Liver (tissue), 9 donors: ENCODE measurements around the gene FOXO3. TPM values are rescaled to one million over a fixed set of nuclear protein-coding genes. Genes with fewer than 3 reads are reported as not detected.

Source experiments
- DNase-seq: peaks from one replicate; pipeline ENCODE4 v3.0.0-alpha.2; 2017; ENCODE audit warnings: low spot score
- H3K27ac ChIP-seq, 2 donors: one replicate each; pipeline ENCODE4 v1.7.0; 2013; ENCODE audit warnings: inconsistent platforms in 2 of 2, low read length in 2 of 2, control low read depth in 1 of 2, low read depth in 1 of 2, mild to moderate bottlenecking in 1 of 2
- H3K27me3 ChIP-seq, 4 donors: one replicate each; pipeline versions ENCODE4 v1.6.1 to v1.7.0; 2013; ENCODE audit warnings: low read length in 3 of 4, inconsistent platforms in 1 of 4, mild to moderate bottlenecking in 1 of 4, moderate library complexity in 1 of 4; ENCODE audit not compliant: control insufficient read depth in 4 of 4, insufficient read depth in 4 of 4
- H3K36me3 ChIP-seq, 4 donors: one replicate each; pipeline versions ENCODE4 v1.6.1 to v1.7.0; 2013; ENCODE audit warnings: low read length in 3 of 4, mild to moderate bottlenecking in 3 of 4, low read depth in 1 of 4, moderate library complexity in 1 of 4; ENCODE audit not compliant: control insufficient read depth in 4 of 4, insufficient read depth in 3 of 4
- H3K4me1 ChIP-seq, 4 donors: one replicate each; pipeline versions ENCODE4 v1.6.1 to v1.7.0; 2013; ENCODE audit warnings: low read length in 3 of 4, mild to moderate bottlenecking in 3 of 4, moderate library complexity in 1 of 4; ENCODE audit not compliant: control insufficient read depth in 4 of 4, insufficient read depth in 4 of 4
- H3K4me3 ChIP-seq, 3 donors: one replicate each; pipeline versions ENCODE4 v1.6.1 to v1.7.0; 2013; ENCODE audit warnings: low read length in 3 of 3, control low read depth in 1 of 3, low read depth in 1 of 3, mild to moderate bottlenecking in 1 of 3
- H3K9ac ChIP-seq, 2 donors: one replicate each; pipeline ENCODE4 v1.7.0; 2013; ENCODE audit warnings: low read length in 2 of 2, mild to moderate bottlenecking in 2 of 2, moderate library complexity in 2 of 2, control low read depth in 1 of 2, low read depth in 1 of 2
- H3K9me3 ChIP-seq, 4 donors: one replicate each; pipeline versions ENCODE4 v1.6.1 to v1.7.0; 2013; ENCODE audit warnings: low read length in 3 of 4; ENCODE audit not compliant: control insufficient read depth in 4 of 4
- CTCF ChIP-seq: fragments of 150-350 bp; IDR thresholded peaks from 2 replicates; pipeline ENCODE4 v1.5.1; 2017; ENCODE audit warnings: improper control_type of control experiment, low read depth, low read length; ENCODE audit not compliant: missing input control
- EGR1 ChIP-seq, 2 donors: IDR thresholded peaks; 2 replicates each; pipeline ENCODE4 v1.6.1; 2016 to 2018; ENCODE audit warnings: antibody characterized with exemption in 2 of 2, low read depth in 2 of 2
- FOXA1 ChIP-seq: IDR thresholded peaks from 2 replicates; pipeline ENCODE4 v1.6.1; 2016; ENCODE audit warnings: antibody characterized with exemption
- FOXA2 ChIP-seq: IDR thresholded peaks from 2 replicates; pipeline ENCODE4 v1.6.1; 2016; ENCODE audit warnings: antibody characterized with exemption
- GABPA ChIP-seq, 2 donors: IDR thresholded peaks in 1 of 2; conservative IDR thresholded peaks in 1 of 2; 2 replicates each; pipeline ENCODE4 v1.6.1; 2016; ENCODE audit warnings: antibody characterized with exemption in 2 of 2, mild to moderate bottlenecking in 1 of 2, moderate library complexity in 1 of 2
- HNF4G ChIP-seq: IDR thresholded peaks from 2 replicates; pipeline ENCODE4 v1.6.1; 2016; ENCODE audit warnings: antibody characterized with exemption
- MAX ChIP-seq: IDR thresholded peaks from 2 replicates; pipeline ENCODE4 v1.6.1; 2016; ENCODE audit warnings: antibody characterized with exemption
- NR2F2 ChIP-seq: IDR thresholded peaks from 2 replicates; pipeline ENCODE4 v1.6.1; 2016; ENCODE audit warnings: antibody characterized with exemption
- RAD21 ChIP-seq, 2 donors: IDR thresholded peaks; 2 replicates each; pipeline ENCODE4 v1.6.1; 2016; ENCODE audit warnings: antibody characterized with exemption in 2 of 2, mild to moderate bottlenecking in 2 of 2
- RXRA ChIP-seq, 2 donors: IDR thresholded peaks; 2 replicates each; pipeline ENCODE4 v1.6.1; 2017 to 2018; ENCODE audit warnings: antibody characterized with exemption in 2 of 2, mild to moderate bottlenecking in 1 of 2
- SP1 ChIP-seq: IDR thresholded peaks from 2 replicates; pipeline ENCODE4 v1.6.1; 2018; ENCODE audit warnings: antibody characterized with exemption, mild to moderate bottlenecking
- TAF1 ChIP-seq: conservative IDR thresholded peaks from 2 replicates; pipeline ENCODE4 v1.6.1; 2016; ENCODE audit warnings: antibody characterized with exemption, mild to moderate bottlenecking
- WGBS: extraction: QIAGEN DNeasy Blood & Tissue Kit; methylation state at CpG from one replicate; pipeline ENCODE4 v1.1.7; 2013; 5-methylcytosine and 5-hydroxymethylcytosine counted together
- polyA plus RNA-seq, 2 donors: library from polyadenylated mRNA; stranded (reverse) in 1 of 2; unstranded in 1 of 2; fragments of 200-250 nt in 1 of 2; fragments of >200 nt in 1 of 2; fragmentation: Nextera tagmentation in 1 of 2; extraction: Ambion mirVana in 1 of 2; gene quantifications; one replicate each; pipeline versions ENCODE4 v1.2.1 to v1.2.3, GENCODE V29; 2013 to 2015
- total RNA-seq, 2 donors: library from RNA; depleted of rRNA; stranded (reverse); fragments of >200 nt; gene quantifications; one replicate each; pipeline ENCODE4 v1.2.3, GENCODE V29; 2014
- TF ChIP-seq, protein P1 (sequence below): IDR thresholded peaks from 2 replicates; pipeline ENCODE4 v1.6.1; 2016; ENCODE audit warnings: antibody characterized with exemption
- TF ChIP-seq, protein P2 (sequence below): IDR thresholded peaks from 2 replicates; pipeline ENCODE4 v1.6.1; 2016; ENCODE audit warnings: antibody characterized with exemption, mild to moderate bottlenecking
- donor health status: healthy.
- donor health status: healthy.
- donor health status: healthy.
- donor health status: healthy.
- donor health status: healthy.

Gene FOXO3
- total and polyA plus RNA-seq, 4 donors = 6.0 to 72.2 (median 17.3) TPM

DNA sequence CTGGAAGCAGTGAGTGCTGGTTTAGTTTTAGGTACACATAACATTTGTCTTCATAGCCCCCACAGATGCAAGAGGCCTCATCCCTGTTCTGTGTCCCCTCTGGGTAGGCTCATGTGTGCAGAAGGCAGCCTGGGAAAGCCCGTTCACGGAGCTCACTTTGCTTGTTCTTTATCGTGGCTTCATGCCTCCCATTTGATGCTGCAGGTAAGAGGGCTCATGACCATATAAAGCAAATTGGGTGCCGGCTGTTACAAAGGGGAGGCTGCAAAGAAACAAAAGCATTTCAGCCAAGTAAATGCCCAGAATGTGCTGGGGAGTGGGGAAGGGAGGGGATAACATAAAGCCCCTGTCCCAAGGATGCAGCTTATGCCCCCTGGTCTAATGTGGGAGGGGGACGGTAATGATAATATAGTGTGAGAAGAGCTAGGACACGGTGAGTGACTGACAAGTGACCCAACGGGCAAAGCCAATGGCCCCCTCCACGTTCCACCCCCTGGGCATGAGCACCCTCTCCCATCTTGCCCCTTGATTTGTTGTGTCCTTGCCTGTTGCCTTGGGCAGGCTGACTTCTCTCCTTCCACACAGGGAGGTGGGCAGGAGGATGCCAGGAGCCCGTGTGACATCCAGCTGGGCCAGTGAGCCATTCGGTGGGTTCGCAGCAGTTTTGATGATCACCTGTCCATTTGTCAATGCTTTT, 138.0 kb downstream of the FOXO3 start:
- WGBS = 96% methylated on average over 11 of the region's 11 CpGs
- H3K27ac ChIP-seq = no peak overlapping the region

DNA sequence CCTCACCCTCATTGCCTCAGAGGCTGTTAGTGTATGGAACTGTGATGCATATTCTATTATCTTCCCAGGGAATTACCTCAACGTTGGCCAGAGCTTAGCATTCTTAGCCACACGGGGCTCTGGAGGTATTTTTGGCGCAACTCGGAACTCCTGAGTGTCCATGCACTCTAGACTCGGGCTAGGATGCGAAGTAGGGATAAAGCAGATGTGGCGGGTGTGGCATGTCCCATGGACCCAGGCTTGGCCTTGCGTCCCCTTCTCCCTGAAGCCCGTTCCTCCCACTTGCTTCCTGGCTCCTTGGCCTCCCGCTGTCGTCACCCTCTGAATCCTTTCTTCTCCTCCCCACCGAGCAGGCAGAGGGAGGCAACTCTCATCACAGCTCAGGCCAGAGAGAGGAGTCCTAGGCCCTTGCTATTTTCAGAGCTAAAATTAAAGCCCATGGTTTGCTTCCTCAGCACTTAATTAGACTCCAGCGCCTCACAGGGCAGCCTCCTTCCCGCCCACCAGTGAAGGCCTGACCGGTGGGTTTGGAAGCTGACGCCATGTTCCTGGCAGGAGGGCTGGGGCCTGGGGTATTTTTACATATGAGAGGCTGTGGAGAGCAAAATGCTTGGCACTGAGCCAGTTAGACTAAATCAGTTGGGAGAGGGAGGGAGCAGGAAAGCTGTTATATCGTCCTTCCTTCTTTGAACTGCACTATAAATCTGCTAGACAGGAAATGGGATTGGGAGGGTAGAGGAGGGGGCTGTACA, 138.7 kb downstream of the FOXO3 start:
- Histone ChIP-seq H3K27ac (no peak overlapping the region), H3K4me1 (no peaks in the 10 kb centered on the region), H3K27me3 (no peaks in the 10 kb centered on the region), H3K9me3 (peaks cover 0 to 7% (median 3%) of the 10 kb centered on the region in 4 donors), H3K9ac (no peak overlapping the region), H3K36me3 (no peaks in the 10 kb centered on the region), H3K4me3 (no peak overlapping the region)
- DNase-seq = no peak
- 90% methylated on average over 17 of the region's 17 CpGs for WGBS
- TF ChIP-seq TAF1 = no peak
- TF ChIP-seq HNF4G = no peak
- TF ChIP-seq NR2F2 = no peak
- TF ChIP-seq, protein P1, sequence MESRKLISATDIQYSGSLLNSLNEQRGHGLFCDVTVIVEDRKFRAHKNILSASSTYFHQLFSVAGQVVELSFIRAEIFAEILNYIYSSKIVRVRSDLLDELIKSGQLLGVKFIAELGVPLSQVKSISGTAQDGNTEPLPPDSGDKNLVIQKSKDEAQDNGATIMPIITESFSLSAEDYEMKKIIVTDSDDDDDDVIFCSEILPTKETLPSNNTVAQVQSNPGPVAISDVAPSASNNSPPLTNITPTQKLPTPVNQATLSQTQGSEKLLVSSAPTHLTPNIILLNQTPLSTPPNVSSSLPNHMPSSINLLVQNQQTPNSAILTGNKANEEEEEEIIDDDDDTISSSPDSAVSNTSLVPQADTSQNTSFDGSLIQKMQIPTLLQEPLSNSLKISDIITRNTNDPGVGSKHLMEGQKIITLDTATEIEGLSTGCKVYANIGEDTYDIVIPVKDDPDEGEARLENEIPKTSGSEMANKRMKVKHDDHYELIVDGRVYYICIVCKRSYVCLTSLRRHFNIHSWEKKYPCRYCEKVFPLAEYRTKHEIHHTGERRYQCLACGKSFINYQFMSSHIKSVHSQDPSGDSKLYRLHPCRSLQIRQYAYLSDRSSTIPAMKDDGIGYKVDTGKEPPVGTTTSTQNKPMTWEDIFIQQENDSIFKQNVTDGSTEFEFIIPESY = no peak
- TF ChIP-seq RXRA (IDR thresholded peaks at IDR 0.05) = no peak
- TF ChIP-seq RAD21 (IDR thresholded peaks at IDR 0.05) = no peak
- no peak for TF ChIP-seq GABPA (IDR thresholded peaks at IDR 0.05 in 1 of 2, conservative IDR thresholded peaks at IDR 0.05 in 1 of 2)
- TF ChIP-seq, protein P2, sequence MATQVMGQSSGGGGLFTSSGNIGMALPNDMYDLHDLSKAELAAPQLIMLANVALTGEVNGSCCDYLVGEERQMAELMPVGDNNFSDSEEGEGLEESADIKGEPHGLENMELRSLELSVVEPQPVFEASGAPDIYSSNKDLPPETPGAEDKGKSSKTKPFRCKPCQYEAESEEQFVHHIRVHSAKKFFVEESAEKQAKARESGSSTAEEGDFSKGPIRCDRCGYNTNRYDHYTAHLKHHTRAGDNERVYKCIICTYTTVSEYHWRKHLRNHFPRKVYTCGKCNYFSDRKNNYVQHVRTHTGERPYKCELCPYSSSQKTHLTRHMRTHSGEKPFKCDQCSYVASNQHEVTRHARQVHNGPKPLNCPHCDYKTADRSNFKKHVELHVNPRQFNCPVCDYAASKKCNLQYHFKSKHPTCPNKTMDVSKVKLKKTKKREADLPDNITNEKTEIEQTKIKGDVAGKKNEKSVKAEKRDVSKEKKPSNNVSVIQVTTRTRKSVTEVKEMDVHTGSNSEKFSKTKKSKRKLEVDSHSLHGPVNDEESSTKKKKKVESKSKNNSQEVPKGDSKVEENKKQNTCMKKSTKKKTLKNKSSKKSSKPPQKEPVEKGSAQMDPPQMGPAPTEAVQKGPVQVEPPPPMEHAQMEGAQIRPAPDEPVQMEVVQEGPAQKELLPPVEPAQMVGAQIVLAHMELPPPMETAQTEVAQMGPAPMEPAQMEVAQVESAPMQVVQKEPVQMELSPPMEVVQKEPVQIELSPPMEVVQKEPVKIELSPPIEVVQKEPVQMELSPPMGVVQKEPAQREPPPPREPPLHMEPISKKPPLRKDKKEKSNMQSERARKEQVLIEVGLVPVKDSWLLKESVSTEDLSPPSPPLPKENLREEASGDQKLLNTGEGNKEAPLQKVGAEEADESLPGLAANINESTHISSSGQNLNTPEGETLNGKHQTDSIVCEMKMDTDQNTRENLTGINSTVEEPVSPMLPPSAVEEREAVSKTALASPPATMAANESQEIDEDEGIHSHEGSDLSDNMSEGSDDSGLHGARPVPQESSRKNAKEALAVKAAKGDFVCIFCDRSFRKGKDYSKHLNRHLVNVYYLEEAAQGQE = no peak
- no peak for TF ChIP-seq FOXA2

More for the DNA sequence above, 138.0 kb downstream of the FOXO3 start:
- H3K4me1 ChIP-seq = no peaks in the 10 kb centered on the region
- H3K9me3 ChIP-seq = peaks cover 0 to 7% (median 3%) of the 10 kb centered on the region in 4 donors
- H3K27me3 ChIP-seq = no peaks in the 10 kb centered on the region
- H3K9ac ChIP-seq = no peak overlapping the region
- no peak overlapping the region for H3K4me3 ChIP-seq
- TF ChIP-seq EGR1 (IDR thresholded peaks at IDR 0.05; ENCODE audit: low read depth in 2 of 2) (no peak), NR2F2 (no peak), FOXA1 (no peak), CTCF (no peak), HNF4G (no peak), FOXA2 (no peak), SP1 (no peak), RXRA (IDR thresholded peaks at IDR 0.05) (no peak), MAX (no peak)
- TF ChIP-seq, protein P2 = no peak
- DNase-seq = no peak
- H3K36me3 ChIP-seq = no peaks in the 10 kb centered on the region
